ENCODE results near the gene COL6A5. TPM values are rescaled to one million over a fixed set of nuclear protein-coding genes. Genes with fewer than 3 reads are reported as not detected.

The COL6A5 gene
- total RNA-seq, 1 experiment from 2014 or later, result 0.04 TPM

DNA sequence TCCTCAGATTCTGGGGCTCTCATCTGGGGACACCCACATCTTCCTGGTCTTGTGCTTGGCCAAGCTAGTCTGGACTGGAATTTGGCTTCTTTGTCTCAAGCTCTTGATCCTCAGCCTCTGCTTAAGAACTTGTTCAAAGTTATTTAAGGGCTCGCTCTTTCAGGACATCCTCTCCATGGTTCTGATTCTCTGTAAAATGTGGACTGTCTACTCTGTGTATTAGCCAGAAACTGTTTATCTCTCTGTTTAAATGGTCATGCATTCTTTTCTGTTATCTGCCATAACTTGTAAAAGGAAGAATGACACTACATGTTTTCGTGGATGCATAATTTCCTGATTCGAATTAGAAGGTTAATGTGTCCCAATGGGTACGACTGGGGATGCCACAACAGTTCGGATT, 79.4 kb downstream of the COL6A5 start:
- Histone ChIP-seq H2AFZ (ENCODE audit: low read length) (no peak overlapping the region), H3K27ac (ENCODE audit: insufficient read length, low read depth, low read length) (no peak overlapping the region), H3K14ac (ENCODE audit: insufficient read depth, low read length) (no peak overlapping the region), H3K18ac (ENCODE audit: insufficient read length, low read depth, low read length) (no peak overlapping the region), H3K4ac (ENCODE audit: low read depth, low read length) (no peak overlapping the region), H3T11ph (ENCODE audit: low read length) (no peak overlapping the region), H4K5ac (ENCODE audit: insufficient read length, low read depth, low read length) (no peak overlapping the region), H3K27me3 (ENCODE audit: insufficient read depth, low read length) (no peaks in the 10 kb centered on the region), H3K23me2 (ENCODE audit: insufficient read length, low read depth, low read length, poor library complexity, severe bottlenecking) (no peaks in the 10 kb centered on the region), H2BK5ac (ENCODE audit: insufficient read length, low read length) (no peak overlapping the region), H3K4me2 (ENCODE audit: insufficient read depth, insufficient read length, low read length) (no peak overlapping the region), H4K91ac (ENCODE audit: insufficient read length, low read depth, low read length) (no peak overlapping the region), H3K4me1 (ENCODE audit: insufficient read depth, low read length) (no peaks in the 10 kb centered on the region), H3K79me2 (ENCODE audit: insufficient read depth, low read length) (no peaks in the 10 kb centered on the region), H3K79me1 (ENCODE audit: insufficient read depth, low read depth, low read length, poor library complexity, severe bottlenecking) (no peaks in the 10 kb centered on the region), H3K23ac (ENCODE audit: insufficient read length, low read depth, low read length) (no peak overlapping the region), H2AK5ac (ENCODE audit: insufficient read length, low read length) (no peak overlapping the region), H2BK120ac (ENCODE audit: low read depth, low read length, poor library complexity, severe bottlenecking) (no peak overlapping the region), H3K9ac (ENCODE audit: extremely low read depth, insufficient read length, low read length) (no peak overlapping the region), H4K20me1 (ENCODE audit: control insufficient read depth, insufficient read depth, insufficient read length) (no peaks in the 10 kb centered on the region), H3K56ac (ENCODE audit: insufficient read length, low read depth, low read length) (no peak overlapping the region), H2BK15ac (ENCODE audit: low read depth, low read length) (no peak overlapping the region), H3K9me3 (ENCODE audit: control insufficient read depth, low read depth, low read length) (no peaks in the 10 kb centered on the region), H4K8ac (replicated peaks; ENCODE audit: insufficient read length, low read depth, low read length) (no peak overlapping the region), H2BK12ac (ENCODE audit: insufficient read length, low read depth, low read length) (no peak overlapping the region), H2BK20ac (ENCODE audit: low read depth, low read length, poor library complexity, severe bottlenecking) (no peak overlapping the region)
- Mint-ChIP-seq H3K36me3 (ENCODE audit: insufficient read depth in 1 of 3, low read depth in 3 of 3) (no peaks in the 10 kb centered on the region), H3K4me1 (peaks cover 6 to 7% of the 10 kb centered on the region in 2 experiments), H3K27me3 (ENCODE audit: low read depth) (no peaks in the 10 kb centered on the region), H3K27ac (no peak overlapping the region), H3K4me3 (no peak overlapping the region), H3K9me3 (no peaks in the 10 kb centered on the region)
- TF ChIP-seq, protein P1, sequence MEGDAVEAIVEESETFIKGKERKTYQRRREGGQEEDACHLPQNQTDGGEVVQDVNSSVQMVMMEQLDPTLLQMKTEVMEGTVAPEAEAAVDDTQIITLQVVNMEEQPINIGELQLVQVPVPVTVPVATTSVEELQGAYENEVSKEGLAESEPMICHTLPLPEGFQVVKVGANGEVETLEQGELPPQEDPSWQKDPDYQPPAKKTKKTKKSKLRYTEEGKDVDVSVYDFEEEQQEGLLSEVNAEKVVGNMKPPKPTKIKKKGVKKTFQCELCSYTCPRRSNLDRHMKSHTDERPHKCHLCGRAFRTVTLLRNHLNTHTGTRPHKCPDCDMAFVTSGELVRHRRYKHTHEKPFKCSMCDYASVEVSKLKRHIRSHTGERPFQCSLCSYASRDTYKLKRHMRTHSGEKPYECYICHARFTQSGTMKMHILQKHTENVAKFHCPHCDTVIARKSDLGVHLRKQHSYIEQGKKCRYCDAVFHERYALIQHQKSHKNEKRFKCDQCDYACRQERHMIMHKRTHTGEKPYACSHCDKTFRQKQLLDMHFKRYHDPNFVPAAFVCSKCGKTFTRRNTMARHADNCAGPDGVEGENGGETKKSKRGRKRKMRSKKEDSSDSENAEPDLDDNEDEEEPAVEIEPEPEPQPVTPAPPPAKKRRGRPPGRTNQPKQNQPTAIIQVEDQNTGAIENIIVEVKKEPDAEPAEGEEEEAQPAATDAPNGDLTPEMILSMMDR (conservative IDR thresholded peaks at IDR 0.05), result no peak
- DNase-seq, result no peak
- no CpG with 5 or more reads among the region's 5 CpGs for WGBS (ENCODE audit: extremely low coverage, insufficient read length, low lambda C conversion rate)
